ENCODE data around the gene SCAMP4.
A peak's percentile ranks its signal among the peaks of the same experiment; 100 is the strongest.

The SCAMP4 gene

DNA sequence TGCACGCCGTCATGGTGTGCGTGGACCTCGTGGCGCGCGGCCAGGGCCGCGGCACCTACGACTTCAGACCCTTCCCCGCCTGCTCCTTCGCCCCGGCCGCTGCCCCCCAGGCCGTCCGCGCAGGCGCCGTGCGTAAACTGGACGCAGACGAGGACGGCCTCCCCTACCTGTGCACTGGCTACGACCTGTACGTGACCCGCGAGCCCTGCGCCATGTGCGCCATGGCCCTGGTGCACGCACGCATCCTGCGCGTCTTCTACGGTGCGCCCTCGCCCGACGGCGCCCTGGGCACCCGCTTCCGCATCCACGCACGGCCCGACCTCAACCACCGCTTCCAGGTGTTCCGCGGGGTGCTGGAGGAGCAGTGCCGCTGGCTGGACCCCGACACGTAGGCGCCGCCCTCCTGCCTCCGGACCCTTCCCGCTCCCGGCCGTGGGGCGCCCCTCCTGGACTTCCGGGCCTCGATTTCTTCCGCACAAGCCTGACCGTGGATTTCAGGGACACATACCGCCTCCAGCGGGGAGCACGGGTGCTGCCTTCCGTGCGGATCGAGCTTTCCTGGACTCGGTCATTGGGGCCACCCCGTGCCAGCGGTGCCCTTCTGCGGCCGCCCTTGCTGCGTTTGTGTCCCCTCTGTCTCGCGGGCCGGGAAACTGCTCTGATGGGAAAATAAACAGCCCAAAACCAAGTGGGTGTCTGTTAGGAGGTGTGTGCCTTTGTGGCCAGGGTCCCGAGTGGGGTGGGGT, 7.7 kb downstream of the SCAMP4 start:
- no peak for DNase-seq

GRCh38 chr19:1913781-1914577, 8.8 kb downstream of the SCAMP4 start:
- no peak for DNase-seq

DNA sequence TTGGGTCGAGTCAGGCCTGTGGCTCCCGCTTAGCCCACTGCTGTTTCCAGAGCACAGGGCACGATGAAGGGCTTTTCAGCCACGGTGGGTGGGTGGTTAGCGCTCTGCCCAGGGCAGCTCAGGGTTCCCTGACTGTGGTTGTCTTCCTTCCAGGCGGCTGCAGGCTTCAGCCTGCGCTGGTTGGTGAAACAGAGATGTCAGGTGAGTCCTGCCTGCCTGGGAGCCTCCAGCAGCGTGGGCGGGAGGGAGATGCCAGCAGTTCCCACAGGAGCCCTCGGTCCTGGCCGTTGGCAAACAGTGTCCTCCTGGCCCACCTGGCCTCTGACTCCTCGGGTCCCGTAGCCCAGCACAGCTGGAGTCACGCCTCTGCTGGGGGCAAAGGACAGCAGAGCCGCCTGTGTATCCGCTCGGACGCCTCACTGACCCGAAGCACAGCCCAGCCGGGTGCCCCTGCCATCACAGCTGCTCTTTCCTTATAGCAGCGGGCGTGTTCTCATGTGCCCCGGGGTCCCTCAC, 9.7 kb downstream of the SCAMP4 start:
- DNase-seq = peak in 1 of 14 donors; percentile 54

GRCh38 chr19:1917146-1917545, 11.9 kb downstream of the SCAMP4 start:
- no peak for DNase-seq

- DNase-seq = no peak
Measured at GRCh38 chr19:1917926-1918325, 12.7 kb downstream of the SCAMP4 start.

- DNase-seq = no peak
Measured at GRCh38 chr19:1918975-1919374, 13.8 kb downstream of the SCAMP4 start.

- no peak for DNase-seq
Measured at GRCh38 chr19:1920644-1921043, 15.4 kb downstream of the SCAMP4 start.

DNA sequence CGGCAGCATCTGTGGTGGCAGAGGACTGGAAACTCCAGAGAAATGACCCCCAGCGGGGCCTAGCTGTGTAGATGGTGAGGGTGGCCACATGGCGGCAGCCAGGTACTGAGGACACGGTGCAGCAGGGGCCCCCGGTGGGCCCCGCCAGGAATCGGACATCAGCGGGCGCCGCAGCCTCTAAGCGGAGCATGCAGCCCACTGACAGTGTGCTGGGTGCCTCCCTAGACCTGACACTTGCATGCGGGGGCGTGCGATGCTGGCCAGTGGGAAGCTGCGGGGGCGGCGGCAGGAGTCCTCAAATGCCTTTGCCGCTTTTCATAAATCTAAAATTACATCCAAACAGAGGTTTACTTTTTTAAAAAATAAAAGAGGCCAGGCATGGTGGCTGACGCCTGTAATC, 16.1 kb downstream of the SCAMP4 start:
- DNase-seq = no peak

GRCh38 chr19:1921825-1922224, 16.6 kb downstream of the SCAMP4 start:
- DNase-seq = no peak

GRCh38 chr19:1922803-1923202, 17.6 kb downstream of the SCAMP4 start:
- DNase-seq = no peak

DNA sequence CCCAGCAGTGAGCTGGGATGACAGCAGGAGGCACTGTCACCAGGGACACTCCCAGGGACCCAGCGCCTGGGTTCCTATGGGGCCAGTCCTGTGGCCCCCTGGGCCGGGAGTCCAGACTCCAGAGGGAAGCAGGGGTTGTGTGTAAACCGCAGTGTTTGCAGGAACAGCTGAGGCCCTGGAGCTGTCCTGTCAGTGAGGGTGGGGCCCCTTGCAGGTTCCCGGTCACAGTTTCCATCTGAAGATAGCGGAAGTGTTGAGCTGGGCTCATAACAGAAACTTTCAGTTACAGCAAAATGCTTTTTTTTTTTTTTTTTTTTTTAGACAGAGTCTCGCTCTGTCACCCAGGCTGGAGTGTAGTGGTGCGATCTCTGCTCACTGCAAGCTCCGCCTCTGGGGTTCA, 18.1 kb downstream of the SCAMP4 start:
- no peak for DNase-seq

GRCh38 chr19:1924320-1924961, 19.2 kb downstream of the SCAMP4 start:
- no peak for DNase-seq

DNA sequence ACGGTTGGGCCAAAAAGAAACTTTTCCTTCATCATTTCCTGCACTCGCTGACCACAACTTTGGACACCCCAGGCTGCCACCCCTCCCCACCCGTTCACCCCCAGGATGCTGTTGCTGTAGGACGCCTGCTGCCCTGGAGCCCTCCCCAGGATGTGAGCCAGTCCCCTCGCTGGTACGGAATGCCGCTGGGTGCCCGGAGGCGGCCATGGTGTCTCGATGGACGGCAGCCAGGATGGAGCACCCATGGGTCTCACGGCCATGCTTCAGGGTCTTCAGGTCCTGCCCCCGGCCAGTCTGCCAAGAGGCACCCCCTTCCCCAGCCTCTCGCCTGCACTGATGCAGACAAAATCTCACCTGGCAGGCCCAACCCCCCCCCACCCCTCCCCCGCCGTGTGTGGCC, 20.3 kb downstream of the SCAMP4 start:
- DNase-seq = no peak

DNA sequence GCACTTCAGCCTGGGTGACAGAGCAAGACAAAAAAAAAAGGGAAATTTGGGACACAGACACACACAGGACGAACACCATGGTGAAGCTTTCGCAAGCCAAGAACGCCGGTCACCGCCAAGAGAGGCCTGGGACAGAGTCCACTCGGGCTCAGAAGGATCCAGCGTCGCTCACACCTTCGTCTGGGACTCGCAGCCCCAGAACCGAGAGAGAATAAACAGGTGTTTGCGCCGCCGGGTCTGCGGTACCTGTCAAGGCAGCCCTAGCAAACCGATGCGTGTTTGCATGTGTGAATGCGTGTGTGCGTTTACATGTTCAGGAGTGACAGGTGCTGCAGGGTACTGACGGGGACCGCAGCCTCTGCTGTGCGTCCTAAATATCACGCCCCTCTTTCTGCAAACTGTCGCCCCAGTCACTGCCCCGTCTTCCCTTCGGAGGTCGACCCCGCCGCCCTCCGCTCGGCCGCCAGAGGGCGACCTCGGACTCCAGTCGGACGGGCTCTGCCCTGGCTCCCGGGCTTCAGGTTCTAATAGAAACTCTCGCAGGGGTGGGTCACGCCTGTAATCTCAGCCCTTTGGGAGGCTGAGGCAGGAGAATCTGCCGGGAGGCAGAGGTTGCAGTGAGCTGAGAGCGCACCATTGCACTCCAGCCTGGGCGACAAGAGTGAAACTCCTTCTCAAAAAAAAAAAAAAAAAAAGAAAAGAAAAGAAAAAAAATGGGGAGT, 24.0 kb downstream of the SCAMP4 start:
- peak in 11 of 14 donors; percentile 12 to 79 (median 39) for DNase-seq

GRCh38 chr19:1931445-1931844, 26.2 kb downstream of the SCAMP4 start:
- no peak for DNase-seq

- DNase-seq = no peak
Measured at GRCh38 chr19:1932395-1932794, 27.2 kb downstream of the SCAMP4 start.

- no peak for DNase-seq
Measured at GRCh38 chr19:1933244-1933643, 28.0 kb downstream of the SCAMP4 start.

DNA sequence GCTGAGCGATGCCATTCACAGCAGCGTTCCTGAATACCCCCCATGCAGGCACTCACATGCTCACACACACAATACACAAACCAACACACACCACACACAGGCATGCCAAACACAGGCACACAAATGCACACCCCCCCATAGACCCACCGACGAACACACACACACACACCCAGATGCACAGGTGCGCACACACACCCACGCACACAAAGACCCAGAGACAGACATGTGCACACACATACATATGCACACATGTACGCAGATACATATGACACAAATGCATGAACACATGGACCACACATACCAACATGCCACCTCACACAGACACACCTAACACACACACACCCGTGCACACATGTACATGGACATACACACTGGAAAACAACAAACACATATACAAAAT, 28.7 kb downstream of the SCAMP4 start:
- no peak for DNase-seq

GRCh38 chr19:1935484-1936208, 30.4 kb downstream of the SCAMP4 start:
- DNase-seq = peak in 11 of 14 donors; percentile 3 to 88 (median 40)

GRCh38 chr19:1936430-1936829, 31.2 kb downstream of the SCAMP4 start:
- DNase-seq = no peak

- DNase-seq = no peak
Measured at GRCh38 chr19:1936916-1937610, 31.9 kb downstream of the SCAMP4 start.

All from C1 segment of cervical spinal cord (tissue), 14 donors.